Astrocyte of the spinal cord (primary cell): ENCODE data around the gene RAPGEF2.

Experiments used
- DNase-seq: peaks from one replicate; pipeline ENCODE4 v3.0.0; 2011; ENCODE audit warnings: low read depth, low spot score
- H3K4me3 ChIP-seq: 2 replicates; pipeline ENCODE4 v1.5.1; 2011; ENCODE audit warnings: low read depth, mild to moderate bottlenecking, low read length, moderate library complexity
- CTCF ChIP-seq: IDR thresholded peaks from 2 replicates; pipeline ENCODE4 v1.5.1; 2012; ENCODE audit warnings: low read depth, mild to moderate bottlenecking, low read length, inconsistent platforms
- in situ Hi-C: cut with HindIII; loops from 2 replicates; pipeline ENCODE4 v1.10.0; 2017; ENCODE audit warnings: low sequenced_read_pairs

The RAPGEF2 gene

GRCh38 chr4:159219862-159220261 lies 117.0 kb downstream of the RAPGEF2 start:
- no peak overlapping the region for H3K4me3 ChIP-seq
- DNase-seq: no peak
- TF ChIP-seq CTCF: no peak
- in situ Hi-C loops: no loop called here

GRCh38 chr4:159220353-159220752 lies 117.5 kb downstream of the RAPGEF2 start:
- H3K4me3 ChIP-seq: no peak overlapping the region
- DNase-seq: no peak
- in situ Hi-C loops: no loop called here
- TF ChIP-seq CTCF: no peak

GRCh38 chr4:159221280-159221679 lies 118.4 kb downstream of the RAPGEF2 start:
- in situ Hi-C loops: no loop called here
- TF ChIP-seq CTCF: no peak
- H3K4me3 ChIP-seq: no peak overlapping the region
- no peak for DNase-seq

- no peak for DNase-seq
- TF ChIP-seq CTCF: no peak
- H3K4me3 ChIP-seq: no peak overlapping the region
- in situ Hi-C loops: no loop called here
These were observed 119.2 kb downstream of the RAPGEF2 start for GRCh38 chr4:159222043-159222552.

GRCh38 chr4:159224408-159224807 lies 121.5 kb downstream of the RAPGEF2 start:
- TF ChIP-seq CTCF: no peak
- no peak for DNase-seq
- H3K4me3 ChIP-seq: no peak overlapping the region
- in situ Hi-C loops: no loop called here

- no peak for TF ChIP-seq CTCF
- in situ Hi-C loops: no loop called here
- no peak overlapping the region for H3K4me3 ChIP-seq
- no peak for DNase-seq
These were observed 124.5 kb downstream of the RAPGEF2 start for GRCh38 chr4:159227378-159227777.

- H3K4me3 ChIP-seq: peak overlapping the region; percentile 6
- DNase-seq: peak; percentile 83
- in situ Hi-C loops: no loop called here
- no peak for TF ChIP-seq CTCF
These were observed 125.1 kb downstream of the RAPGEF2 start for GRCh38 chr4:159227984-159228383.
